Hepatocyte (in vitro differentiated cells): ENCODE results near the gene SLC26A4.

Experiments
- EZH2 ChIP-seq: fragments of 200-600 bp; sonication (generic); IDR thresholded peaks from 2 replicates; pipeline ENCODE4 v1.6.1; 2016; ENCODE audit warnings: antibody characterized with exemption, mild to moderate bottlenecking, borderline replicate concordance
- TF ChIP-seq, protein P1 (sequence below): fragments of 200-600 bp; sonication (generic); IDR thresholded peaks from 2 replicates; pipeline ENCODE4 v1.5.1; 2016; ENCODE audit warnings: antibody characterized with exemption, mild to moderate bottlenecking; ENCODE audit not compliant: poor library complexity

DNA sequence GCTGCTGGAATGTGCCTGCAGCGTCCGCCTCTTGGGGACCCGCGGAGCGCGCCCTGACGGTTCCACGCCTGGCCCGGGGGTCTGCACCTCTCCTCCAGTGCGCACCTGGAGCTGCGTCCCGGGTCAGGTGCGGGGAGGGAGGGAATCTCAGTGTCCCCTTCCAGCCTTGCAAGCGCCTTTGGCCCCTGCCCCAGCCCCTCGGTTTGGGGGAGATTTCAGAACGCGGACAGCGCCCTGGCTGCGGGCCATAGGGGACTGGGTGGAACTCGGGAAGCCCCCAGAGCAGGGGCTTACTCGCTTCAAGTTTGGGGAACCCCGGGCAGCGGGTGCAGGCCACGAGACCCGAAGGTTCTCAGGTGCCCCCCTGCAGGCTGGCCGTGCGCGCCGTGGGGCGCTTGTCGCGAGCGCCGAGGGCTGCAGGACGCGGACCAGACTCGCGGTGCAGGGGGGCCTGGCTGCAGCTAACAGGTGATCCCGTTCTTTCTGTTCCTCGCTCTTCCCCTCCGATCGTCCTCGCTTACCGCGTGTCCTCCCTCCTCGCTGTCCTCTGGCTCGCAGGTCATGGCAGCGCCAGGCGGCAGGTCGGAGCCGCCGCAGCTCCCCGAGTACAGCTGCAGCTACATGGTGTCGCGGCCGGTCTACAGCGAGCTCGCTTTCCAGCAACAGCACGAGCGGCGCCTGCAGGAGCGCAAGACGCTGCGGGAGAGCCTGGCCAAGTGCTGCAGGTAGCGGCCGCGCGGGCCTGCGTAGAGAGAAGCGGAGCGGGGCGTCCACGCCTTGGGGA lies 645 bp downstream of the SLC26A4 start:
- TF ChIP-seq, protein P1, sequence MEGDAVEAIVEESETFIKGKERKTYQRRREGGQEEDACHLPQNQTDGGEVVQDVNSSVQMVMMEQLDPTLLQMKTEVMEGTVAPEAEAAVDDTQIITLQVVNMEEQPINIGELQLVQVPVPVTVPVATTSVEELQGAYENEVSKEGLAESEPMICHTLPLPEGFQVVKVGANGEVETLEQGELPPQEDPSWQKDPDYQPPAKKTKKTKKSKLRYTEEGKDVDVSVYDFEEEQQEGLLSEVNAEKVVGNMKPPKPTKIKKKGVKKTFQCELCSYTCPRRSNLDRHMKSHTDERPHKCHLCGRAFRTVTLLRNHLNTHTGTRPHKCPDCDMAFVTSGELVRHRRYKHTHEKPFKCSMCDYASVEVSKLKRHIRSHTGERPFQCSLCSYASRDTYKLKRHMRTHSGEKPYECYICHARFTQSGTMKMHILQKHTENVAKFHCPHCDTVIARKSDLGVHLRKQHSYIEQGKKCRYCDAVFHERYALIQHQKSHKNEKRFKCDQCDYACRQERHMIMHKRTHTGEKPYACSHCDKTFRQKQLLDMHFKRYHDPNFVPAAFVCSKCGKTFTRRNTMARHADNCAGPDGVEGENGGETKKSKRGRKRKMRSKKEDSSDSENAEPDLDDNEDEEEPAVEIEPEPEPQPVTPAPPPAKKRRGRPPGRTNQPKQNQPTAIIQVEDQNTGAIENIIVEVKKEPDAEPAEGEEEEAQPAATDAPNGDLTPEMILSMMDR, result no peak
- peak; percentile 82 for TF ChIP-seq EZH2
